GM23338 (cell line): ENCODE measurements around the gene C2orf72. TPM values are rescaled to one million over a fixed set of nuclear protein-coding genes. Genes with fewer than 3 reads are reported as not detected.

Experiments
- ATAC-seq: fragments of 200-7000 bp; cut with Tn5 transposase; 3 replicates; pipeline ENCODE4 v1.9.1; 2020
- DNase-seq: peaks from one replicate; pipeline ENCODE4 v3.0.0-alpha.2; 2015; ENCODE audit warnings: low spot score
- H2AFZ ChIP-seq: fragments of 200-600 bp; sonication (generic); 2 replicates; pipeline ENCODE4 v1.8.0; 2016; ENCODE audit warnings: antibody characterized with exemption, mild to moderate bottlenecking, moderate library complexity
- H3F3A ChIP-seq: fragments of 200-600 bp; sonication (generic); replicated peaks from 2 replicates; pipeline ENCODE4 v1.8.0; 2017; ENCODE audit warnings: antibody characterized with exemption, mixed run types, low read depth
- H3K27ac ChIP-seq: fragments of 200-600 bp; sonication (generic); 2 replicates; pipeline ENCODE4 v1.6.1; 2016; ENCODE audit warnings: low read depth
- H3K27me3 ChIP-seq: fragments of 200-600 bp; sonication (generic); 2 replicates; pipeline ENCODE4 v1.8.0; 2016; ENCODE audit warnings: mild to moderate bottlenecking, mixed run types, moderate library complexity; ENCODE audit not compliant: insufficient read depth
- H3K36me3 ChIP-seq: fragments of 200-600 bp; sonication (generic); 2 replicates; pipeline ENCODE4 v1.8.0; 2016; ENCODE audit warnings: mild to moderate bottlenecking; ENCODE audit not compliant: insufficient read depth
- H3K4me1 ChIP-seq: fragments of 200-600 bp; sonication (generic); 2 replicates; pipeline ENCODE4 v1.8.0; 2016; ENCODE audit warnings: mild to moderate bottlenecking, moderate library complexity; ENCODE audit not compliant: insufficient read depth
- H3K4me2 ChIP-seq: fragments of 200-600 bp; sonication (generic); 2 replicates; pipeline ENCODE4 v1.7.1; 2017; ENCODE audit warnings: mixed run types
- H3K4me3 ChIP-seq: fragments of 200-600 bp; sonication (generic); 2 replicates; pipeline ENCODE4 v1.6.1; 2016; ENCODE audit warnings: mixed run types
- H3K79me2 ChIP-seq: fragments of 200-600 bp; sonication (generic); replicated peaks from 2 replicates; pipeline ENCODE4 v1.8.0; 2017; ENCODE audit warnings: mild to moderate bottlenecking; ENCODE audit not compliant: insufficient read depth
- H3K9me2 ChIP-seq: fragments of 200-600 bp; sonication (generic); 2 replicates; pipeline ENCODE4 v1.8.0; 2017; ENCODE audit not compliant: insufficient read depth
- H4K20me1 ChIP-seq: fragments of 200-600 bp; sonication (generic); replicated peaks from 2 replicates; pipeline ENCODE4 v1.8.0; 2017; ENCODE audit warnings: mild to moderate bottlenecking; ENCODE audit not compliant: insufficient read depth
- H3K27ac Mint-ChIP-seq: 2 replicates; pipeline ENCODE4 v1.8.0; 2020; ENCODE audit warnings: inconsistent platforms, mild to moderate bottlenecking, moderate library complexity, mixed read lengths
- H3K27me3 Mint-ChIP-seq: 3 replicates; pipeline ENCODE4 v1.8.0; 2022; ENCODE audit warnings: low read depth, mild to moderate bottlenecking, moderate library complexity, mixed read lengths, inconsistent platforms; ENCODE audit not compliant: insufficient read depth, poor library complexity
- H3K36me3 Mint-ChIP-seq: 3 replicates; pipeline ENCODE4 v1.8.0; 2021; ENCODE audit warnings: low read depth, mild to moderate bottlenecking, inconsistent platforms, moderate library complexity, mixed read lengths
- H3K4me1 Mint-ChIP-seq: 3 replicates; pipeline ENCODE4 v1.8.0; 2020; ENCODE audit warnings: mild to moderate bottlenecking, inconsistent platforms, mixed read lengths
- H3K4me3 Mint-ChIP-seq: 3 replicates; pipeline ENCODE4 v1.8.0; 2021; ENCODE audit warnings: moderate library complexity, mild to moderate bottlenecking, inconsistent platforms, mixed read lengths
- H3K9me3 Mint-ChIP-seq: 3 replicates; pipeline ENCODE4 v1.8.0; 2020; ENCODE audit warnings: moderate library complexity, mild to moderate bottlenecking, inconsistent platforms, mixed read lengths
- CREB1 ChIP-seq: fragments of 250-450 bp; sonication (Bioruptor Pico); IDR thresholded peaks from 2 replicates; pipeline ENCODE4 v1.5.0; 2020; ENCODE audit warnings: low read depth, mild to moderate bottlenecking, moderate library complexity
- CTCF ChIP-seq, 2 experiments: fragments of 200-600 bp in 1 of 2; sonication (generic) in 1 of 2; conservative IDR thresholded peaks; 2 replicates each; pipeline versions ENCODE4 v1.5.1 to v1.6.1; 2016 to 2017; ENCODE audit warnings: antibody characterized with exemption in 2 of 2, low read depth in 2 of 2, mild to moderate bottlenecking in 2 of 2, moderate library complexity in 1 of 2
- ETS1 ChIP-seq: IDR thresholded peaks from 2 replicates; pipeline ENCODE4 v1.6.1; 2016; ENCODE audit warnings: antibody characterized with exemption
- EZH2 ChIP-seq: fragments of 200-600 bp; sonication (generic); IDR thresholded peaks from one replicate; pipeline ENCODE4 v1.8.0; 2017; ENCODE audit warnings: antibody characterized with exemption, mild to moderate bottlenecking, low read depth; ENCODE audit not compliant: unreplicated experiment
- EZH2phosphoT487 ChIP-seq: fragments of 200-600 bp; sonication (generic); IDR thresholded peaks from one replicate; pipeline ENCODE4 v1.8.1; 2018; ENCODE audit warnings: antibody characterized with exemption; ENCODE audit not compliant: unreplicated experiment
- JUNB ChIP-seq: IDR thresholded peaks from one replicate; pipeline ENCODE4 v1.6.1; 2016; ENCODE audit warnings: antibody characterized with exemption; ENCODE audit not compliant: unreplicated experiment
- NANOG ChIP-seq: IDR thresholded peaks from 2 replicates; pipeline ENCODE4 v1.6.1; 2016; ENCODE audit warnings: antibody characterized with exemption, borderline replicate concordance
- POLR2AphosphoS5 ChIP-seq: IDR thresholded peaks from 2 replicates; pipeline ENCODE4 v1.6.1; 2016; ENCODE audit warnings: antibody characterized with exemption, low read depth
- STAT1 ChIP-seq: IDR thresholded peaks from one replicate; pipeline ENCODE4 v1.6.1; 2016; ENCODE audit warnings: antibody characterized with exemption; ENCODE audit not compliant: unreplicated experiment
- ZNF114 ChIP-seq: fragments of 250-450 bp; sonication (Bioruptor Pico); IDR thresholded peaks from 2 replicates; pipeline ENCODE4 v1.5.0; 2020; ENCODE audit warnings: mild to moderate bottlenecking, moderate library complexity
- ZNF331 ChIP-seq: fragments of 250-450 bp; sonication (Bioruptor Pico); IDR thresholded peaks from 2 replicates; pipeline ENCODE4 v1.5.0; 2020; ENCODE audit warnings: low read depth, mild to moderate bottlenecking, moderate library complexity
- ZNF462 ChIP-seq: fragments of 250-450 bp; sonication (Bioruptor Pico); IDR thresholded peaks from 2 replicates; pipeline ENCODE4 v1.5.0; 2020; ENCODE audit warnings: mild to moderate bottlenecking, moderate library complexity
- polyA plus RNA-seq: library from polyadenylated mRNA; unstranded; fragments of >200 nt; fragmentation: Nextera tagmentation; extraction: Ambion mirVana; gene quantifications from 2 replicates; pipeline ENCODE4 v1.2.1, GENCODE V29; 2016
- total RNA-seq: library from RNA; depleted of rRNA; stranded (reverse); fragments of >200 nt; shearing (Covaris generic); gene quantifications from 2 replicates; pipeline ENCODE4 v1.2.3, GENCODE V29; 2014

Gene C2orf72
- total and polyA plus RNA-seq, 2 experiments from 2014 or later = 0.37 to 1.4 TPM

- ATAC-seq (no peak), DNase-seq (no peak)
- no peaks in the 10 kb centered on the region for H3K79me2 ChIP-seq
- H3K4me1 Mint-ChIP-seq = peaks cover 10% of the 10 kb centered on the region; the same call in 2 of the 3 replicates
- H3K27me3 ChIP-seq = peaks cover 24% of the 10 kb centered on the region
- H3K27ac Mint-ChIP-seq = no peak overlapping the region
- no peak overlapping the region for H3K4me3 ChIP-seq
- no peaks in the 10 kb centered on the region for H3K36me3 Mint-ChIP-seq
- peaks cover 23% of the 10 kb centered on the region for H3K27me3 Mint-ChIP-seq
- H3K27ac ChIP-seq = no peak overlapping the region
- H3F3A ChIP-seq = no peaks in the 10 kb centered on the region
- no peaks in the 10 kb centered on the region for H4K20me1 ChIP-seq
- TF ChIP-seq POLR2AphosphoS5 = no peak
- no peak for TF ChIP-seq EZH2
- no peak for TF ChIP-seq STAT1
- TF ChIP-seq EZH2phosphoT487 = no peak
- TF ChIP-seq ZNF331 (CRISPR knock-in tag) = no peak
- TF ChIP-seq NANOG = no peak
- TF ChIP-seq ZNF114 = no peak
- TF ChIP-seq CREB1 (CRISPR knock-in tag) = no peak
- no peak for TF ChIP-seq JUNB
- no peak for TF ChIP-seq ETS1
- TF ChIP-seq CTCF (conservative IDR thresholded peaks at IDR 0.05; ENCODE audit: low read depth in 2 of 2) = no peak
- no peak for TF ChIP-seq ZNF462 (CRISPR knock-in tag)
- H2AFZ ChIP-seq = no peak overlapping the region
- H3K36me3 ChIP-seq = no peaks in the 10 kb centered on the region
- peaks cover 5% of the 10 kb centered on the region; the same call in 1 of the 2 replicates for H3K4me1 ChIP-seq
- H3K4me2 ChIP-seq = no peak overlapping the region
- no peaks in the 10 kb centered on the region for H3K9me2 ChIP-seq
- no peak overlapping the region for H3K4me3 Mint-ChIP-seq
- no peaks in the 10 kb centered on the region; the same call in 2 of the 3 replicates for H3K9me3 Mint-ChIP-seq
Measured at GRCh38 chr2:231051116-231051515, 13.8 kb downstream of the C2orf72 start.
